Tibial artery (tissue), 4 donors: ENCODE results near the gene TMEM50A.
"Not testable (repeated sequence)": the region's sequence is repeated elsewhere in the genome, so short reads cannot be mapped to it uniquely, and the experiment has no call there.

Source experiments
- DNase-seq, 2 donors: peaks; one replicate each; pipeline ENCODE4 v3.0.0-alpha.2; 2019
- H3K27ac ChIP-seq, 2 donors: fragments of 200-600 bp; sonication (generic) in 1 of 2; 1 replicate in 1 of 2; 2 replicates in 1 of 2; pipeline ENCODE4 v1.5.1; 2018 to 2019; ENCODE audit warnings: mild to moderate bottlenecking in 1 of 2
- H3K27me3 ChIP-seq, 2 donors: fragments of 200-600 bp; sonication (generic) in 1 of 2; one replicate each; pipeline versions ENCODE4 v1.5.1 to v1.6.0; 2016 to 2019
- H3K36me3 ChIP-seq, 3 donors: fragments of 200-600 bp; sonication (generic) in 2 of 3; one replicate each; pipeline ENCODE4 v1.5.1; 2016 to 2019; ENCODE audit warnings: mild to moderate bottlenecking in 2 of 3
- H3K4me1 ChIP-seq, 4 donors: fragments of 200-600 bp; sonication (generic) in 2 of 4; 1 replicate in 3 of 4; 2 replicates in 1 of 4; pipeline ENCODE4 v1.5.1; 2016 to 2019
- H3K4me3 ChIP-seq, 2 donors: fragments of 200-600 bp; sonication (generic) in 1 of 2; 1 replicate in 1 of 2; 2 replicates in 1 of 2; pipeline ENCODE4 v1.5.1; 2018 to 2019; ENCODE audit warnings: mild to moderate bottlenecking in 2 of 2
- H3K9me3 ChIP-seq, 3 donors: fragments of 200-600 bp; sonication (generic) in 1 of 3; one replicate each; pipeline ENCODE4 v1.5.1; 2016 to 2019
- CTCF ChIP-seq, 2 experiments: fragments of 200-600 bp in 1 of 2; fragments of 450-650 bp in 1 of 2; IDR thresholded peaks; one replicate each; pipeline ENCODE4 v1.5.1; 2017 to 2019; ENCODE audit warnings: antibody characterized with exemption in 2 of 2, mild to moderate bottlenecking in 1 of 2, moderate library complexity in 1 of 2
- intact Hi-C: fragments of 100-400 bp; cut with DNase I; formaldehyde crosslinking; loops from one replicate; pipeline ENCODE4 v1.15.0; 2023; ENCODE audit warnings: low total_unique reads

Gene TMEM50A

GRCh38 chr1:25338188-25338981 lies at the start of gene TMEM50A:
Gene TMEM50A, plus strand, starts transcription at chr1:25338334. Its CDS starts 2,153 bp downstream, at chr1:25340487.
- peaks cover 0 to 34% (median 17%) of the 10 kb centered on the region in 4 donors for H3K4me1 ChIP-seq
- H3K36me3 ChIP-seq, result peaks cover 0 to 2% (median 0%) of the 10 kb centered on the region in 3 donors
- H3K9me3 ChIP-seq, result no peaks in the 10 kb centered on the region
- H3K27me3 ChIP-seq, result no peaks in the 10 kb centered on the region
- H3K27ac ChIP-seq, result peak within 1 kb of the TSS; percentile 98 to 100
- intact Hi-C loops, result loop anchor here (5.0 kb wide), 1 partner anchor 101 kb away; no protein-coding TSS in a partner anchor
- DNase-seq, result peak; percentile 90 to 96
- peak within 1 kb of the TSS; percentile 69 to 99 for H3K4me3 ChIP-seq
- TF ChIP-seq CTCF (IDR thresholded peaks at IDR 0.05), result no peak

- H3K4me3 ChIP-seq, H3K36me3 ChIP-seq, DNase-seq, H3K9me3 ChIP-seq, H3K27ac ChIP-seq, H3K27me3 ChIP-seq, intact Hi-C loops, H3K4me1 ChIP-seq: not testable (repeated sequence)
These were observed 49.5 kb upstream of the TMEM50A start for GRCh38 chr1:25288573-25289101.

GRCh38 chr1:25290043-25290442 lies 48.1 kb upstream of the TMEM50A start:
- intact Hi-C loops, H3K4me3 ChIP-seq, H3K36me3 ChIP-seq, H3K27ac ChIP-seq, H3K9me3 ChIP-seq, DNase-seq, H3K4me1 ChIP-seq, H3K27me3 ChIP-seq: not testable (repeated sequence)

- intact Hi-C loops, H3K27me3 ChIP-seq, H3K4me1 ChIP-seq, H3K36me3 ChIP-seq, H3K9me3 ChIP-seq, H3K4me3 ChIP-seq, DNase-seq, H3K27ac ChIP-seq: not testable (repeated sequence)
These were observed 44.7 kb upstream of the TMEM50A start for GRCh38 chr1:25293426-25293825.

GRCh38 chr1:25294889-25295826 lies 43.0 kb upstream of the TMEM50A start:
- H3K9me3 ChIP-seq, H3K36me3 ChIP-seq, DNase-seq, H3K4me3 ChIP-seq, H3K27me3 ChIP-seq, H3K27ac ChIP-seq, H3K4me1 ChIP-seq, intact Hi-C loops: not testable (repeated sequence)

GRCh38 chr1:25296501-25296900 lies 41.6 kb upstream of the TMEM50A start:
- H3K27ac ChIP-seq, H3K36me3 ChIP-seq, H3K4me1 ChIP-seq, intact Hi-C loops, DNase-seq, H3K27me3 ChIP-seq, H3K4me3 ChIP-seq, H3K9me3 ChIP-seq: not testable (repeated sequence)

- H3K4me1 ChIP-seq, H3K9me3 ChIP-seq, H3K4me3 ChIP-seq, H3K27ac ChIP-seq, H3K27me3 ChIP-seq, DNase-seq, intact Hi-C loops: not testable (repeated sequence)
- peaks cover 0 to 18% (median 0%) of the 10 kb centered on the region in 3 donors for H3K36me3 ChIP-seq
These were observed 37.4 kb upstream of the TMEM50A start for GRCh38 chr1:25300729-25301128.

GRCh38 chr1:25302330-25302729 lies 35.8 kb upstream of the TMEM50A start:
- DNase-seq, H3K9me3 ChIP-seq, H3K4me1 ChIP-seq, intact Hi-C loops, H3K27ac ChIP-seq, H3K27me3 ChIP-seq, H3K4me3 ChIP-seq: not testable (repeated sequence)
- H3K36me3 ChIP-seq, result peaks cover 0 to 32% (median 0%) of the 10 kb centered on the region in 3 donors

- H3K4me3 ChIP-seq, H3K27me3 ChIP-seq, H3K27ac ChIP-seq, intact Hi-C loops, DNase-seq, H3K9me3 ChIP-seq, H3K4me1 ChIP-seq: not testable (repeated sequence)
- H3K36me3 ChIP-seq, result peaks cover 0 to 32% (median 0%) of the 10 kb centered on the region in 3 donors
These were observed 33.2 kb upstream of the TMEM50A start for GRCh38 chr1:25304936-25305335.

GRCh38 chr1:25308168-25308567 lies 30.0 kb upstream of the TMEM50A start:
- peaks cover 0 to 24% (median 0%) of the 10 kb centered on the region in 3 donors for H3K36me3 ChIP-seq
- H3K4me3 ChIP-seq, H3K27me3 ChIP-seq, H3K4me1 ChIP-seq, H3K9me3 ChIP-seq, DNase-seq, H3K27ac ChIP-seq, intact Hi-C loops: not testable (repeated sequence)

- H3K4me3 ChIP-seq, H3K27me3 ChIP-seq, intact Hi-C loops, H3K4me1 ChIP-seq, H3K27ac ChIP-seq, H3K9me3 ChIP-seq, DNase-seq: not testable (repeated sequence)
- peaks cover 0 to 30% (median 0%) of the 10 kb centered on the region in 3 donors for H3K36me3 ChIP-seq
These were observed 29.0 kb upstream of the TMEM50A start for GRCh38 chr1:25309085-25309484.

- H3K27me3 ChIP-seq, H3K9me3 ChIP-seq, DNase-seq, H3K27ac ChIP-seq, H3K4me3 ChIP-seq, intact Hi-C loops, H3K4me1 ChIP-seq: not testable (repeated sequence)
- H3K36me3 ChIP-seq, result peaks cover 0 to 30% (median 0%) of the 10 kb centered on the region in 3 donors
These were observed 28.6 kb upstream of the TMEM50A start for GRCh38 chr1:25309486-25309885.
